Parathyroid adenoma (tissue), 2 donors: ENCODE measurements around the gene ESM1.
"Not testable (repeated sequence)": the region's sequence is repeated elsewhere in the genome, so short reads cannot be mapped to it uniquely, and the experiment has no call there.

Experiments used
- H2AFZ ChIP-seq: fragments of 300-600 bp; sonication (generic); one replicate; pipeline ENCODE4 v1.7.0; 2017; ENCODE audit warnings: antibody characterized with exemption, mild to moderate bottlenecking
- H3K27ac ChIP-seq: fragments of 300-600 bp; sonication (generic); one replicate; pipeline ENCODE4 v1.7.0; 2017
- H3K27me3 ChIP-seq: fragments of 300-600 bp; sonication (generic); one replicate; pipeline ENCODE4 v1.7.0; 2017; ENCODE audit warnings: low read length; ENCODE audit not compliant: control insufficient read depth, insufficient read depth
- H3K36me3 ChIP-seq: fragments of 300-600 bp; sonication (generic); one replicate; pipeline ENCODE4 v1.7.0; 2017; ENCODE audit warnings: low read length; ENCODE audit not compliant: control insufficient read depth, insufficient read depth
- H3K4me1 ChIP-seq: fragments of 300-600 bp; sonication (generic); one replicate; pipeline ENCODE4 v1.7.0; 2017; ENCODE audit warnings: control low read depth
- H3K4me2 ChIP-seq: fragments of 300-600 bp; sonication (generic); one replicate; pipeline ENCODE4 v1.7.0; 2017; ENCODE audit warnings: low read length
- H3K4me3 ChIP-seq: fragments of 300-600 bp; sonication (generic); one replicate; pipeline ENCODE4 v1.7.0; 2017; ENCODE audit warnings: low read depth, low read length
- H3K79me2 ChIP-seq: fragments of 300-600 bp; sonication (generic); one replicate; pipeline ENCODE4 v1.7.0; 2017; ENCODE audit warnings: control low read depth
- H3K9ac ChIP-seq: fragments of 300-600 bp; sonication (generic); one replicate; pipeline ENCODE4 v1.7.0; 2017; ENCODE audit warnings: mild to moderate bottlenecking
- H3K9me3 ChIP-seq: fragments of 300-600 bp; sonication (generic); one replicate; pipeline ENCODE4 v1.7.0; 2017; ENCODE audit warnings: low read length; ENCODE audit not compliant: control insufficient read depth
- TF ChIP-seq, protein P1 (sequence below): fragments of 300-600 bp; sonication (generic); IDR thresholded peaks from one replicate; pipeline ENCODE4 v1.7.0; 2017; ENCODE audit warnings: antibody characterized with exemption, mild to moderate bottlenecking
- donor health status: primary hyperparathyroidism.

The ESM1 gene

GRCh38 chr5:55030220-55030619, 44.8 kb upstream of the ESM1 start:
- TF ChIP-seq, protein P1, sequence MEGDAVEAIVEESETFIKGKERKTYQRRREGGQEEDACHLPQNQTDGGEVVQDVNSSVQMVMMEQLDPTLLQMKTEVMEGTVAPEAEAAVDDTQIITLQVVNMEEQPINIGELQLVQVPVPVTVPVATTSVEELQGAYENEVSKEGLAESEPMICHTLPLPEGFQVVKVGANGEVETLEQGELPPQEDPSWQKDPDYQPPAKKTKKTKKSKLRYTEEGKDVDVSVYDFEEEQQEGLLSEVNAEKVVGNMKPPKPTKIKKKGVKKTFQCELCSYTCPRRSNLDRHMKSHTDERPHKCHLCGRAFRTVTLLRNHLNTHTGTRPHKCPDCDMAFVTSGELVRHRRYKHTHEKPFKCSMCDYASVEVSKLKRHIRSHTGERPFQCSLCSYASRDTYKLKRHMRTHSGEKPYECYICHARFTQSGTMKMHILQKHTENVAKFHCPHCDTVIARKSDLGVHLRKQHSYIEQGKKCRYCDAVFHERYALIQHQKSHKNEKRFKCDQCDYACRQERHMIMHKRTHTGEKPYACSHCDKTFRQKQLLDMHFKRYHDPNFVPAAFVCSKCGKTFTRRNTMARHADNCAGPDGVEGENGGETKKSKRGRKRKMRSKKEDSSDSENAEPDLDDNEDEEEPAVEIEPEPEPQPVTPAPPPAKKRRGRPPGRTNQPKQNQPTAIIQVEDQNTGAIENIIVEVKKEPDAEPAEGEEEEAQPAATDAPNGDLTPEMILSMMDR, result no peak
- Histone ChIP-seq H3K9ac (no peak overlapping the region), H3K4me2 (no peak overlapping the region), H3K36me3 (no peaks in the 10 kb centered on the region), H3K79me2 (no peaks in the 10 kb centered on the region), H3K9me3 (no peaks in the 10 kb centered on the region), H3K27me3 (no peaks in the 10 kb centered on the region), H3K4me3 (no peak overlapping the region), H2AFZ (no peak overlapping the region), H3K27ac (no peak overlapping the region), H3K4me1 (no peaks in the 10 kb centered on the region)

- Histone ChIP-seq H3K4me3 (no peak overlapping the region), H3K9me3 (no peaks in the 10 kb centered on the region), H3K4me1 (no peaks in the 10 kb centered on the region), H3K9ac (no peak overlapping the region), H3K27me3 (no peaks in the 10 kb centered on the region), H2AFZ (no peak overlapping the region), H3K27ac (no peak overlapping the region), H3K4me2 (no peak overlapping the region), H3K79me2 (no peaks in the 10 kb centered on the region), H3K36me3 (no peaks in the 10 kb centered on the region)
- TF ChIP-seq, protein P1, result no peak
Measured at GRCh38 chr5:55027595-55027994, 42.2 kb upstream of the ESM1 start.

- H3K27ac ChIP-seq, result no peak overlapping the region
- H3K9me3 ChIP-seq, result no peaks in the 10 kb centered on the region
- no peaks in the 10 kb centered on the region for H3K4me1 ChIP-seq
- H3K79me2 ChIP-seq, result no peaks in the 10 kb centered on the region
- H3K36me3 ChIP-seq, result no peaks in the 10 kb centered on the region
- no peak overlapping the region for H3K4me3 ChIP-seq
- no peaks in the 10 kb centered on the region for H3K27me3 ChIP-seq
- no peak overlapping the region for H3K9ac ChIP-seq
- TF ChIP-seq, protein P1, result no peak
- no peak overlapping the region for H3K4me2 ChIP-seq
- H2AFZ ChIP-seq, result no peak overlapping the region
Measured at GRCh38 chr5:55022450-55022849, 37.1 kb upstream of the ESM1 start.

GRCh38 chr5:55021821-55022220, 36.4 kb upstream of the ESM1 start:
- Histone ChIP-seq H3K4me1 (no peaks in the 10 kb centered on the region), H3K27ac (no peak overlapping the region)

GRCh38 chr5:55021410-55021809, 36.0 kb upstream of the ESM1 start:
- Histone ChIP-seq H3K4me2 (no peak overlapping the region), H3K79me2 (no peaks in the 10 kb centered on the region), H3K27me3 (no peaks in the 10 kb centered on the region), H3K9ac (no peak overlapping the region), H3K9me3 (no peaks in the 10 kb centered on the region), H3K4me1 (no peaks in the 10 kb centered on the region), H3K27ac (no peak overlapping the region), H2AFZ (no peak overlapping the region), H3K4me3 (no peak overlapping the region), H3K36me3 (no peaks in the 10 kb centered on the region)
- TF ChIP-seq, protein P1, result no peak

More at GRCh38 chr5:55021821-55022220, 36.4 kb upstream of the ESM1 start:
- H2AFZ ChIP-seq, result no peak overlapping the region
- no peak overlapping the region for H3K4me2 ChIP-seq
- no peaks in the 10 kb centered on the region for H3K79me2 ChIP-seq
- no peak overlapping the region for H3K9ac ChIP-seq
- H3K36me3 ChIP-seq, result no peaks in the 10 kb centered on the region
- no peaks in the 10 kb centered on the region for H3K27me3 ChIP-seq
- TF ChIP-seq, protein P1, result no peak
- H3K9me3 ChIP-seq, result no peaks in the 10 kb centered on the region
- H3K4me3 ChIP-seq, result no peak overlapping the region

GRCh38 chr5:55010149-55010548, 24.8 kb upstream of the ESM1 start:
- H3K79me2 ChIP-seq, H2AFZ ChIP-seq, H3K9ac ChIP-seq, H3K9me3 ChIP-seq, H3K27me3 ChIP-seq, H3K4me3 ChIP-seq, H3K27ac ChIP-seq, H3K4me1 ChIP-seq, H3K4me2 ChIP-seq, H3K36me3 ChIP-seq: not testable (repeated sequence)
